Measurements from ENCODE around the gene PRSS27.
"Not testable (repeated sequence)": the region's sequence is repeated elsewhere in the genome, so short reads cannot be mapped to it uniquely, and the experiment has no call there.

The PRSS27 gene

GRCh38 chr16:2707368-2708289, 12.4 kb downstream of the PRSS27 start:
- DNase-seq, result no peak

DNA sequence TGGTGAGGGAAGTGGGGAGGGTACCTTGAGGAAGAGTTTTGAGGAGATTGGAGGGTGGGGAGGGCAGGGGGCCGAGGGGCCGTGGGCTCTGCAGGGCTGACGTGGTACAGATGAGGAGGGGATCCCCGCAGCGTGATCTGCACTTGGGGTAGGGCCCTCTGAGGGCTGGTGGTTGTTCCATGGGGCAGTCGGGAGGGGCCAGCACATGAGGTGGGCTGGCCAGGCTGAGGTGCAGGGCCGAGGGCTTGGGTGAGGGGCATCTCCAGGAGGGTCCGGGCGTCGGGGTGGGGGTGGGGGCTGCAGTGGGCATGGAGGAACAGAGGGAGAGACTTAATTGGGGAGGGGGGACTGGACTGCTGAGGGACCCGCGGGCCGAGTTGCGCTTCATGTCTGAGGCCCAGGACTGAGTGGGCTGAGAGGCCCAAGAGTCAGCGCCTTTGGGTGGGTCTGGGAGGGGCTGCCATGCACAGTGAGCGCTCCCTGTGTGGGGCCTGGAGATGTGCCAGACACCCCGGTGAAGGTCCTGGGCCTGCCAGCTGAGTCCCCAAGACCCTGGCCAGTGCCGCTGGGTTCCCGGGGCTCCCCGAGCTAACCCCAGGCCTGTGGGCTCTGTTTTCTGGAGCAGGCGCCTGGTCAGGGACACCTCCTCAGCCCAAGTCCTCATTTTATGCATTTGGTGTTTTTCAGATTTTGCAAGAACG, 13.3 kb downstream of the PRSS27 start:
- no peak for DNase-seq

GRCh38 chr16:2706085-2706484, 13.9 kb downstream of the PRSS27 start:
- no peak for DNase-seq

DNA sequence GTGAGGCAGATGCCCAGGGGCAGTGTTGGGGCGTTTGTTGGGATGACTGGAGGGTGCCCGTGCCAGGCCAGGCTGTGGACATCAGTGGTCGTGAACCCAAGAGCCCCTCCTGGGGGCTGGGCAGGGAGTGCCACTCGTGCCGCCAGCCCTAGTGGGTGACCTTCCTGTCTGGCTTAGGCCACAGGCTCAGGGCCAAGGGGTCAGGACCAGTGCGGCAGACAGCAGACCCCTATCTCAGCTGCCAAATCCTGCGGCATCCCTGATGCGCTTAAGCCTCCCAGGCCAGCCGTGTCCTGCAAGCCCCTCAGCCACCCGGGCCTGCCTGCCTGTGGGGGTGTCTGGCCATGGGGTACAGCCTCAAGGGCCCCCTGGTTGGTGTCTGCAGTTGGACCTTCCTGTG, 14.7 kb downstream of the PRSS27 start:
- no peak for DNase-seq

- DNase-seq, result no peak
These were observed 15.1 kb downstream of the PRSS27 start for GRCh38 chr16:2704983-2705275.

GRCh38 chr16:2704166-2704982, 15.7 kb downstream of the PRSS27 start:
- no peak for DNase-seq

DNA sequence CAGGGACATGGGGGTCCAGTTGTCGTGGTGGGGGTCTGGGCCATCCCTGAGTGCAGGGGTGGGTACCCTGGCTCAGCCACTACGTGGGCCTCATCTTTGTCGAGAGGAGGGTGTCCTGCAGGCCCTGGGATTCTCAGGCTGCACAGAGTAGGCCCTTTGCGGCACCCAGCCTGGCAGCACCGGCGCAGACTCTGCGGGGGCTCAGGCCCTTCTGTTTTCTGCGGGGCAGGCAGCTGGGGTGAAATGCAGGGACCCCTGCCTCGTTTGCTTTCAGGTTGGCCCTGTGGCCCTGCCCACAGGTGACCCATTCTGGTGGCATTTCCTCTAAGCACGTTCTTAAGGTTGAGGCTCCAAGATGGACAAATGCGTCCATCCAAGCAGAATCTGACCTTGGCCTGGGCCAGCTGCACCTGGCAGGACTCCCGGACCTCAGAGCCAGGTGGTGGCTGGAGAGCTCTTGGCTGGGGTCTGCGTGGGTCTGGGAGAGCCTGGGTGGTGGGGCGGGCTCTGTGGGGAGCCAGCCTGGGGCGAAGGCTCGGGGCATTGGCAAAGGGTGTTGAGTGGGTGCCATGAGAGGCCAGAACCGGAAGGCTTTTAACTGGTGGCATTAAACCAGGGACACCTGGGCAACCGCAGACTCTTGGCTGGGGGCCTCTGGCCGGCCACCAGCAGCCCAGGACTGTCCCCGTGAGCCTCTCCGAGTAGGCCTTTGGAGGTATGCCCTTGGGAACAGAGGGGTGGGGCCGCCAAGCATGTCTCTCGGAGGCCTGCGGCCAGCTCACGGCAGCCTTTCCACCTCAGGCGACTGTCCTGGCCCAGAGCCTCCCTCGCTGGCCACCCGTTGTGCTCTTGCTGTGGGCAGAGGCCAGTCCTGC, 16.9 kb downstream of the PRSS27 start:
- DNase-seq, result no peak

GRCh38 chr16:2702438-2702825, 17.6 kb downstream of the PRSS27 start:
- no peak for DNase-seq

DNA sequence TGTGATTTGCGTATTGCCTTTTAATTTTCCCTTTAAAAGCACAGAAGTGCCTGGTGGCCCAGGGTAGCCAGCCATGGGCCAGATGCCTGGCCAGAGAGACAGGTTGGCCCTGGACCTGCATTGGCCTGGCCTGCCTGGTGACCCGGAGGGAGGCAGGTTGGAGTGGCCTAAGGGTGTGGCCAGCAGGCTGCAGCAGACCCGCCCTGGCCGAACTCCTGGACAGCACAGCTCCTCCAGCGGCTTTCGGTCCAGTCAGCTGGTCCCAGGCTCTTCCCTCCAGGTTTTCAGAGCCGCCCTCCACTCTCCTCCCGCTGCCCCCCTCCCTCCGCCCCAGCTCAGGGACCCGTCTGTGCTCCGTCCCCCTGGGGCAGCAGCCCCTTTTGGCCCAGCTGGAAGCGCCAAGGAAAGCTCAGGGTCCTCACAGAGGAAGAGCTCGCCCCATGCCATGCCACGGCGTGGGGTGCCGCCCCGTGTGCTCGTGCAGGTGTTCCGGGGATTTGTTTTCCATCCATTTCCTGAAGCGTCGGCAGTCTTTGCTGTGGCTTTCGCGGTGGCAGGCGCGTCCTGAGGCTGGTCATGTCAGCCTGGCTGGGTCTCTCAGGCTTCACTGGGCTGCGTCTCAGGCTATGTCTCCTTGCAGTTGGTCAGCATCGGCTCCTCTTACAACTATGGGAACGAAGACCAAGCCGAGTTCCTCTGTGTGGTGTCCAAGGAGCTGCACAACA, 18.1 kb downstream of the PRSS27 start:
- no peak for DNase-seq

GRCh38 chr16:2701272-2701671, 18.8 kb downstream of the PRSS27 start:
- DNase-seq, result no peak

GRCh38 chr16:2700786-2701185, 19.2 kb downstream of the PRSS27 start:
- DNase-seq, result no peak

- no peak for DNase-seq
These were observed 20.0 kb downstream of the PRSS27 start for GRCh38 chr16:2699791-2700600.

- DNase-seq, result no peak
These were observed 20.9 kb downstream of the PRSS27 start for GRCh38 chr16:2698965-2699750.

GRCh38 chr16:2698103-2698870, 21.7 kb downstream of the PRSS27 start:
- no peak for DNase-seq

DNA sequence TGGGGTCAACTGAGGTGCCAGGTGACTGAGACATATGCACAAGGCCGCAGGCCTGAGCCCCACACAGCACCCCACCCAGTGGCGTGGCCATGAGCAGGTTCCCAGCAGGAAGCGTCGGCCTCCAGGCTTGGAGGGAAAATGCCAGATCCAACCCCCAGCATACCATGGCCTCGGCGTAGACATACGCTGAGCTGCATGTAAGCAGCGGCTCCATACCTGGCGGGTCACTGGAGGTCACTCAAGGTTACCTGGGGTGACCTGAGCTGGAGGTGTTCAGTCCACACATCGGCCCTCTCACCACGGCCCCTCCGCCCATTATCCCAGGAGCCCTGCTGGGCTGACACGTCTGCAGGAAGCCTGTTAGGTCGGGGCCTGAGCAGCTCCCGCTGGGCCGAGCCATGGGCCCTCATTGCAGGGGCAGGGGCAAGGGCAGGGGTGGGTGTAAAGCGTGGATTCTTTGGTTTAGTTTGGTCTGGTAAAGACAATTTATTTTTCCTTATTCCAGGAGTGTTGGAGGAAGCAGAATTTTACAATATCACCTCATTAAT, 22.5 kb downstream of the PRSS27 start:
- no peak for DNase-seq

GRCh38 chr16:2696601-2697250, 23.3 kb downstream of the PRSS27 start:
- DNase-seq, result not testable (repeated sequence)

DNA sequence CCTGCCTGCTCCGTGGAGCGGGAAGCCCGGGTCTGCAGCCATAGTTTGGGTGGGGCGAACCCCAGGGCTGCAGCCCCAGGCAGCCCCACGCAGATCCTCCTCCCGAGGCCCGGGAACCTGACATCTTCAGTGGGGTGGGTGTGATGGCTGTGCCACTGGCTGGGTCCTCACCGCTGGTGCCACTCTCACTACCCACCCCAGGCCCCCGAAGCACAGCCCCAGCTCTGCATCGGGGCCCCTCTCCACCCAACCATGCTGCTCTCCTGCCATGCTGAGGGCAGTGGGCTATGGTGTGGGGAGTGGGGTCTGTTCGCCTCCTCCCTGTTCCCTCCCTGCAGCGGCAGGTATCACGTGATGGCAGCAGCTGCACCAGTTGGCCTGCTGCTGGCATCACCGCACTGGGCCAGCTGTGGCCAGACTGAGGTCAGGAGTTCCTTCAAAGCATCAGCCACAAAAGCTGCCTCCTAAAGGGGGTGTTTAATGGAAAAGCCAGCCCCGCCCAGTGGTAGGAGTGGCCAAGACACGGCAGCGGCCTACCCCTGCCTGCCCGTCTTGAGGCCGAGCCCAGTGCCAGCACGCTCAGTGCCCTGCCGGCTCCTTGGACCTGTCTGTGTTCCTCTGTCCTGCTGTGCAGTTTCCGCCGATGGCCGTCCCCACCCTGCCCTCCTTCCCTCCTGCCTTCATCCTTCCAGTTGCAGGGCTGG, 26.9 kb downstream of the PRSS27 start:
- no peak for DNase-seq

Measured in activated CD4-positive, CD25-positive, alpha-beta regulatory T cell (primary cell).